Esophagus muscularis mucosa (tissue), 4 donors: Measurements from ENCODE around the gene MYOM3. TPM values are rescaled to one million over a fixed set of nuclear protein-coding genes. Genes with fewer than 3 reads are reported as not detected.

Experiments used
- DNase-seq: peaks from one replicate; pipeline ENCODE4 v3.0.0-alpha.2; 2017; ENCODE audit errors: extremely low spot score
- H3K27ac ChIP-seq, 4 donors: fragments of 200-600 bp; sonication (generic); replicated peaks in 1 of 4; 1 replicate in 3 of 4; 2 replicates in 1 of 4; pipeline ENCODE4 v1.5.1; 2016 to 2019; ENCODE audit warnings: mild to moderate bottlenecking in 1 of 4
- H3K27me3 ChIP-seq, 4 donors: fragments of 200-600 bp; sonication (generic); one replicate each; pipeline versions ENCODE4 v1.5.1 to v1.6.0; 2016 to 2019
- H3K36me3 ChIP-seq, 4 donors: fragments of 200-600 bp; sonication (generic); one replicate each; pipeline ENCODE4 v1.5.1; 2016 to 2019
- H3K4me1 ChIP-seq, 4 donors: fragments of 200-600 bp; sonication (generic); one replicate each; pipeline ENCODE4 v1.5.1; 2016 to 2019
- H3K4me3 ChIP-seq, 4 donors: fragments of 200-600 bp; sonication (generic); 1 replicate in 2 of 4; 2 replicates in 2 of 4; pipeline ENCODE4 v1.5.1; 2016 to 2019; ENCODE audit warnings: mild to moderate bottlenecking in 4 of 4, moderate library complexity in 1 of 4
- H3K9me3 ChIP-seq, 4 donors: fragments of 200-600 bp; sonication (generic); 1 replicate in 3 of 4; 2 replicates in 1 of 4; pipeline ENCODE4 v1.5.1; 2016 to 2019
- EP300 ChIP-seq: sonication (generic); formaldehyde crosslinking; IDR thresholded peaks from one replicate; pipeline ENCODE4 v1.6.1; 2017; ENCODE audit warnings: antibody characterized with exemption
- POLR2A ChIP-seq: fragments of 450-650 bp; IDR thresholded peaks from one replicate; pipeline ENCODE4 v1.6.1; 2017; ENCODE audit warnings: antibody characterized with exemption, moderate library complexity, mild to moderate bottlenecking, low read depth
- POLR2AphosphoS5 ChIP-seq, 2 donors: sonication (generic); formaldehyde crosslinking; IDR thresholded peaks; one replicate each; pipeline ENCODE4 v1.6.1; 2017; ENCODE audit warnings: antibody characterized with exemption in 2 of 2
- WGBS: methylation state at CpG from one replicate; pipeline ENCODE4 v1.1.5; 2018; 5-methylcytosine and 5-hydroxymethylcytosine counted together
- intact Hi-C: fragments of 100-400 bp; cut with DNase I; formaldehyde crosslinking; loops from one replicate; pipeline ENCODE4 v1.15.1; 2023
- total RNA-seq, 4 donors: library from RNA; depleted of rRNA; stranded (reverse); fragments of >200 nt; gene quantifications; one replicate each; pipeline versions ENCODE4 v1.1.0 to v1.2.1, GENCODE V29; 2016
- TF ChIP-seq, protein P1 (sequence below), 3 experiments: fragments of 200-600 bp in 2 of 3; fragments of 450-650 bp in 1 of 3; sonication (generic) in 2 of 3; IDR thresholded peaks; one replicate each; pipeline ENCODE4 v1.5.1; 2017 to 2019; ENCODE audit warnings: antibody characterized with exemption in 3 of 3, mild to moderate bottlenecking in 2 of 3, moderate library complexity in 1 of 3

MYOM3 gene
- total RNA-seq, 4 donors from 2014 or later, result 0.17 to 2.5 (median 1.4) TPM

DNA sequence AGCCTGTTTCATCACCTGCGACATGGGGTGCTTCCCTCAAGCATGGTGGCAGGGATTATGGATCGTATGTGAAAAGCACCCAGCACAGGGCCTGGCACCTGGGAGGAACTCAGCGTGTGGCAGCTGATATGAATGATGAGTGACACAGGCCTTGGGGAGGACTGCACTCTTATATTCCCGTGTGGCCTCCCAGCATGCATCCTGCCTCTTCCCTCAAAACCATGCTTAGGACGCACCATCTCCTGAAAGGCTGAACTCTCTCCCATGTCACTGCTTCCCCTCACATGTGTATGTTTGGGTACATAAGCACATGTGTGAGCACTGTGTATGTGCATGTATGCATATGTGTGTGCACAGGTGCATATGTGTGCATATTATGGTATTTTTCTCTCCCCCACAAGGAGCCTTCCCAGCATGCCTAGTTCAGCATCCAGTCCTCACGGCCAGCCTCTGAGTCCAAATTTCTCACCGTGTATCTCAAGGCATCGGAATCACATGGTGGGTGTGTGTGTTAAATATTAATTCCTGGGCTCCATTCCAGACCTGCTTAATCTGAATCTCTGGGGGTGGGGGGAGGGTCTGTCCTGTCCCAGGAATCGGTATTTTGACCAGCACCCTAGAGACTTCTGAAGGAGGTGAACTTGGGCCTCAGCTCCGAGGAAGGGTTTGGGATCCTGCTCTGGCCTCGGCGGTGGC is 12.8 kb downstream of the MYOM3 start:
- Histone ChIP-seq H3K27me3 (peaks cover 0 to 3% (median 0%) of the 10 kb centered on the region in 4 donors), H3K4me1 (peaks cover 18 to 35% (median 35%) of the 10 kb centered on the region in 4 donors), H3K27ac (no peak overlapping the region), H3K9me3 (no peaks in the 10 kb centered on the region), H3K36me3 (peaks cover 0 to 14% (median 0%) of the 10 kb centered on the region in 4 donors), H3K4me3 (no peak overlapping the region)
- no peak for DNase-seq
- intact Hi-C loops, result no loop called here
- 82% methylated on average over 11 of the region's 12 CpGs for WGBS
- no peak for TF ChIP-seq POLR2AphosphoS5 (IDR thresholded peaks at IDR 0.05)
- TF ChIP-seq POLR2A, result no peak
- TF ChIP-seq, protein P1, sequence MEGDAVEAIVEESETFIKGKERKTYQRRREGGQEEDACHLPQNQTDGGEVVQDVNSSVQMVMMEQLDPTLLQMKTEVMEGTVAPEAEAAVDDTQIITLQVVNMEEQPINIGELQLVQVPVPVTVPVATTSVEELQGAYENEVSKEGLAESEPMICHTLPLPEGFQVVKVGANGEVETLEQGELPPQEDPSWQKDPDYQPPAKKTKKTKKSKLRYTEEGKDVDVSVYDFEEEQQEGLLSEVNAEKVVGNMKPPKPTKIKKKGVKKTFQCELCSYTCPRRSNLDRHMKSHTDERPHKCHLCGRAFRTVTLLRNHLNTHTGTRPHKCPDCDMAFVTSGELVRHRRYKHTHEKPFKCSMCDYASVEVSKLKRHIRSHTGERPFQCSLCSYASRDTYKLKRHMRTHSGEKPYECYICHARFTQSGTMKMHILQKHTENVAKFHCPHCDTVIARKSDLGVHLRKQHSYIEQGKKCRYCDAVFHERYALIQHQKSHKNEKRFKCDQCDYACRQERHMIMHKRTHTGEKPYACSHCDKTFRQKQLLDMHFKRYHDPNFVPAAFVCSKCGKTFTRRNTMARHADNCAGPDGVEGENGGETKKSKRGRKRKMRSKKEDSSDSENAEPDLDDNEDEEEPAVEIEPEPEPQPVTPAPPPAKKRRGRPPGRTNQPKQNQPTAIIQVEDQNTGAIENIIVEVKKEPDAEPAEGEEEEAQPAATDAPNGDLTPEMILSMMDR (IDR thresholded peaks at IDR 0.05), result no peak
- no peak for TF ChIP-seq EP300

GRCh38 chr1:24098102-24098501 is 13.8 kb downstream of the MYOM3 start:
- H3K27me3 ChIP-seq, result peaks cover 0 to 3% (median 0%) of the 10 kb centered on the region in 4 donors
- TF ChIP-seq, protein P1 (IDR thresholded peaks at IDR 0.05), result no peak
- no peak for TF ChIP-seq POLR2A
- TF ChIP-seq EP300, result no peak
- no peak for TF ChIP-seq POLR2AphosphoS5 (IDR thresholded peaks at IDR 0.05)
- no peak overlapping the region for H3K4me3 ChIP-seq
- no peak overlapping the region for H3K27ac ChIP-seq
- peaks cover 11 to 27% (median 25%) of the 10 kb centered on the region in 4 donors for H3K4me1 ChIP-seq
- no peaks in the 10 kb centered on the region for H3K9me3 ChIP-seq
- DNase-seq, result no peak
- 96% methylated on average over 4 of the region's 5 CpGs for WGBS
- intact Hi-C loops, result no loop called here
- H3K36me3 ChIP-seq, result peaks cover 0 to 18% (median 0%) of the 10 kb centered on the region in 4 donors

GRCh38 chr1:24097663-24098062 is 14.3 kb downstream of the MYOM3 start:
- TF ChIP-seq POLR2A (no peak), POLR2AphosphoS5 (IDR thresholded peaks at IDR 0.05) (no peak), EP300 (no peak)
- TF ChIP-seq, protein P1 (IDR thresholded peaks at IDR 0.05), result no peak
- 94% methylated on average over 8 of the region's 11 CpGs for WGBS
- Histone ChIP-seq H3K4me1 (peaks cover 6 to 23% (median 21%) of the 10 kb centered on the region in 4 donors), H3K4me3 (no peak overlapping the region), H3K27me3 (peaks cover 0 to 7% (median 0%) of the 10 kb centered on the region in 4 donors), H3K36me3 (peaks cover 0 to 22% (median 0%) of the 10 kb centered on the region in 4 donors), H3K9me3 (no peaks in the 10 kb centered on the region), H3K27ac (no peak overlapping the region)
- intact Hi-C loops, result no loop called here
- no peak for DNase-seq

DNA sequence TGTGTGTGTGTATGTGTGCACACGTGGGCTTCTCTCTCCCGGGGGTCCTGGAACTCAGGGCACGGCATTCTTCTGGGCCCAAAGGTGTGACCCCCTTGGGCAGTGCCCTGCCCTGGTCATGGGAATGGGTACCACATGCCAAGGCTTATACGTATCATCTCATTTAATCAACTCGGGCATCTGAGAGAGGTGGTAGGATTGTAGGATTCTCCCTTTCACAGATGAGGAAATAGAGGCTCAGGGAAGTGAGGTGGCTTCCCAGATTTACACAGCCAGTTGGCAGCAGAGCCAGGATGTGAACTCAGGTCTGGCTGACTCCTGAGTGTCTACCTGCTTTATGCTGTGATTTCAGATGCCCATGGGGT is 15.2 kb downstream of the MYOM3 start:
- 80% methylated on average over 4 of the region's 5 CpGs for WGBS
- H3K9me3 ChIP-seq, result no peaks in the 10 kb centered on the region
- DNase-seq, result no peak
- intact Hi-C loops, result no loop called here
- H3K4me3 ChIP-seq, result no peak overlapping the region
- H3K36me3 ChIP-seq, result peaks cover 0 to 32% (median 0%) of the 10 kb centered on the region in 4 donors
- peaks cover 0 to 14% (median 12%) of the 10 kb centered on the region in 4 donors for H3K4me1 ChIP-seq
- H3K27me3 ChIP-seq, result peaks cover 0 to 9% (median 0%) of the 10 kb centered on the region in 4 donors
- no peak overlapping the region for H3K27ac ChIP-seq
- TF ChIP-seq POLR2AphosphoS5 (IDR thresholded peaks at IDR 0.05) (no peak), POLR2A (no peak), EP300 (no peak)
- TF ChIP-seq, protein P1 (IDR thresholded peaks at IDR 0.05), result no peak
